ENCODE results near the gene KDM2A.
A peak's percentile ranks its signal among the peaks of the same experiment; 100 is the strongest.

The KDM2A gene

DNA sequence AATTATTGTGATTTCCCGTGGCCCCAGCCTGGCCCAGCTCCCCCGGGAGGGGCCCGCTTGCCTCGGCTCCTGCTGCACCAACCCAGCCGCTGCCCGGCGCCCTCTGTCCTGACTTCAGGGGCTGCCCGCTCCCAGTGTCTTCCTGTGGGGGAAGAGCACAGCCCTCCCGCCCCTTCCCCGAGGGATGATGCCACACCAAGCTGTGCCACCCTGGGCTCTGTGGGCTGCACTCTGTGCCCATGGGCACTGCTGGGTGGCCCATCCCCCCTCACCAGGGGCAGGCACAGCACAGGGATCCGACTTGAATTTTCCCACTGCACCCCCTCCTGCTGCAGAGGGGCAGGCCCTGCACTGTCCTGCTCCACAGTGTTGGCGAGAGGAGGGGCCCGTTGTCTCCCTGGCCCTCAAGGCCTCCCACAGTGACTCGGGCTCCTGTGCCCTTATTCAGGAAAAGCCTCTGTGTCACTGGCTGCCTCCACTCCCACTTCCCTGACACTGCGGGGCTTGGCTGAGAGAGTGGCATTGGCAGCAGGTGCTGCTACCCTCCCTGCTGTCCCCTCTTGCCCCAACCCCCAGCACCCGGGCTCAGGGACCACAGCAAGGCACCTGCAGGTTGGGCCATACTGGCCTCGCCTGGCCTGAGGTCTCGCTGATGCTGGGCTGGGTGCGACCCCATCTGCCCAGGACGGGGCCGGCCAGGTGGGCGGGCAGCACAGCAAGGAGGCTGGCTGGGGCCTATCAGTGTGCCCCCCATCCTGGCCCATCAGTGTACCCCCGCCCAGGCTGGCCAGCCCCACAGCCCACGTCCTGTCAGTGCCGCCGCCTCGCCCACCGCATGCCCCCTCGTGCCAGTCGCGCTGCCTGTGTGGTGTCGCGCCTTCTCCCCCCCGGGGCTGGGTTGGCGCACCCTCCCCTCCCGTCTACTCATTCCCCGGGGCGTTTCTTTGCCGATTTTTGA lies 166.8 kb downstream of the KDM2A start:
- DNase-seq (ENCODE audit: low read depth in 2 of 2) = no peak

- DNase-seq (ENCODE audit: low read depth in 2 of 2) = no peak
Observed at GRCh38 chr11:67286621-67287333, 167.7 kb downstream of the KDM2A start.

DNA sequence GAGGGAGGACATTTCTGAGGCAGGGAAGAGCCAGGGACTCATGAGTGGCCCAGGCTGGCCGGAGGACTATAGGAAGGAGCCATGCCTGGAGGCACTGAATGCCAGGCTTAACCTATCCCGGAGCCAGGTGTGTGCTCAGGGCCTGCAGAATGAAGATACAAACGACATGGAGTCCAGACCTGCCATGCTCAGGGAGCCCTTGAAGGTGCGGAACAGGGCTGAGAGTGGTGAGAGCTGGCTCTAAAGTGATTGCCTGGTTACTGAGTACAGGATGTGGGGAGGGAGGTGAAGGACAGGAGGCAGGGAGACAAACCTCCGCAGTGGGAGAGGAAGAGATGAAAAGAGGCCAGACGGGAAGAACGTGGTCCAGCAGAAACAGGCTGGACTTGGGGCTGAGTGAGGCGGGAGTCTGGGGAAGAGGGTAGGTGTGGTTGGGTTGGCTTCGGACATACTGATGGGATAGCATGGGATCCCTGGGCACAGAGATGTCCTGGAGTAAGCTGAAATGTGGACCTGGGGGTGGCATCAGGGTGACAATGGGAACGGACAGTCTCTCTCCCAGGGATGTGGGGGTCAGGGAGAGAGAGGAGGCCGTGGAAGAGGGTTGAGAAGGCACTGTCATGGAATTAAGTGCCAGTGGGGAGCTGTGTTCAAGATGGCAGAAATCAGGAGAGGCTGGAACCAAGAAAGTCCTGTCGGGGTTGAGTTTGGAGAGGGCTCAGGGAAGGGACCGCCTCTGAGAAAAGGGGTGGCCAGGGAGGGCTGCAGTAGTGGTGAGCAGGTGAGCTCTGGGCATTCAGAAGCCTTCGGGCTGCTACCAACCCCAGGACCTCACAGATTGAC lies 168.5 kb downstream of the KDM2A start:
- no peak for DNase-seq (ENCODE audit: low read depth in 2 of 2)

DNA sequence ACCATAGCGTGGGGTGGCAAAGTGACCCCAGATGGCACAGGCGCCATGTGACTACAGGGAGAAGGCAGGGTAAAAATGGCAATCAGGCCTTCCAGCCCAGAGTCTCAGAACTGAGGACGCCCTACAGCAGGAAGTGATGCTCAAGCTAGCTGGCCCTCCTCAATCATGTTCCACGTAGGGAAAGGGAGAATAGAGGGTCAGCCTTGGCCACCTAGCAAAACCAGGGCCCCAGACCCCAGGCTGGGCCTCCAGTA lies 169.1 kb downstream of the KDM2A start:
- DNase-seq (ENCODE audit: low read depth in 2 of 2) = no peak

DNA sequence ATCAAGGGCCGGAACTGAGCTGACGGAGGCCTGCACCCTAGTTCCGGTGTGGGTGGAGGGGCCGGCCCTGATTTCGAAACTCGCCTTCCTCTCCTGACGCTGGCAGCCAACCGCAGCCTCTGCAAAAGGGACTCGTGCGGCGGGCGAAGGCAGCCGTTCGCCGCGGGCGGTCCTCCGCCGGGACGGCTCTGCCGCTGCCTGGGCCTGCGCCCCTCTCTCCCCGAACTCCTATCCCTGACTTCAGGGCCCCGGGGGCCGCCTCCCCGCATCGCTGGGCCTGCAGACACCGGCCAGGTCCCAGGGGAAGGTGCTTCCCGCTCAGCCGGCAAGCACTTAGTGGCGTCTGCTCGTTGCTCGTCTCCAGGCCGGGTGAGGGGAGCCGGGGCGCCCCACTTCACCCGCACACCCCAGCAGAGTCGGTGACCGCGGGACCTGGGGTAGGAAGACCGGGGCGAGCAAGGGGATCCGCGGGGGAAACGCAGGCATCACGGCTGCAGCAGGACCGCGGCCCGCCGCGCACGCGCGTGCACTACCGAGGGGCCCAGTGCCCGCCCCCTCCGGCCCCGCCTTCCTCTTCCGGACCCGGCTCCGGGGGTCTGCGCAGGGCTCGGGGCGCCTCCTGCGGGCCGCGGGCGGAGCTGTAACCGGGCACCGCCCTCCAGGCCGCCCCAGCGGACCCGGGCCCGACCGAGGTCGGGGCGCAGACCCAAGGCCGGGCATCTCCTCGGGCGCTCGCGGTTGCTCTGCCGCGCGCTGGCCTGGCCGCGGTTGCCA lies 169.6 kb downstream of the KDM2A start:
- peak; percentile 74 to 81 for DNase-seq (ENCODE audit: low read depth in 2 of 2)

DNA sequence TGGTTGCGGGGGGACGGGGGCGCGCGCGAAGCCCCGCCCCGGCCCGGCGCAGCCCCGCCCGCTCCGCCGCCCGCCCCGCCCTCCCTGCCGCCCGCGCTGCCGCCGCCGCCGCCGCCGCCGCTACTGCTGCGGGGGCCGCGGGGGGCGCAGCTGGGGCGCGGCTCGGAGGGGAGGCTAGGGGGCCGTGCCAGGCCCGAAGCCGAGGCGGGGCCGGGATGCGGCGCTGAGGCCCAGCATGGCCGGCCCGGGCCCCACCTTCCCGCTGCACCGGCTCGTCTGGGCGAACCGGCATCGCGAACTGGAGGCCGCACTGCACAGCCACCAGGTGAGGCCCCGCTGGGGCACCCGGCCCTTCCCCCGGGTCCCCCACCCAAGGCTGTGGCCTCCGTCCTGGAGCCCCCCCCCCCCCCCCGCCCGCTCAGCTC lies 170.2 kb downstream of the KDM2A start, which contains the start of gene ANKRD13D:
Gene ANKRD13D (plus strand): TSS at position 78 of the 425 bp plus-strand sequence. CDS start 158 bp downstream, at position 236.
- DNase-seq (ENCODE audit: low read depth in 2 of 2) = no peak

- no peak for DNase-seq (ENCODE audit: low read depth in 2 of 2)
Observed at GRCh38 chr11:67289651-67290479, 170.8 kb downstream of the KDM2A start.

DNA sequence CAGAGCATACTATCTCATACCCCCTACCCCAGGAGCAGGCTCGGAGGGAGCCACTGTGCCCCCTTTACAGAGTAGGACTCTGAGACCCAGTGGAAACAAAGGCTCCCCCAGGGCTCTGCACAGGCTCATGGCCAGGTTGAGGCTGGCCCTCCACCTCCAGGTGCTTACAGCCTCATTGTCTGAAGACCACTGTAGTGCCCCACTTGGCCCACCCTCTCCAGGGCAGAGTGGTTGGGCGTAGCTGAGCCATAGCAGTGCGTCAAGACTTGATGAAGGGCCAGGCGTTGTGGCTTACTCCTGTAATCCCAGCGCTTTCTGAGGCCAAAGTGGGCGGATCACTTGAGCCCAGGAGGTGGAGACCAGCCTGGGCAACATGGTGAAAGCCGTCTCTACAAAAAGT lies 171.7 kb downstream of the KDM2A start:
- no peak for DNase-seq (ENCODE audit: low read depth in 2 of 2)

DNA sequence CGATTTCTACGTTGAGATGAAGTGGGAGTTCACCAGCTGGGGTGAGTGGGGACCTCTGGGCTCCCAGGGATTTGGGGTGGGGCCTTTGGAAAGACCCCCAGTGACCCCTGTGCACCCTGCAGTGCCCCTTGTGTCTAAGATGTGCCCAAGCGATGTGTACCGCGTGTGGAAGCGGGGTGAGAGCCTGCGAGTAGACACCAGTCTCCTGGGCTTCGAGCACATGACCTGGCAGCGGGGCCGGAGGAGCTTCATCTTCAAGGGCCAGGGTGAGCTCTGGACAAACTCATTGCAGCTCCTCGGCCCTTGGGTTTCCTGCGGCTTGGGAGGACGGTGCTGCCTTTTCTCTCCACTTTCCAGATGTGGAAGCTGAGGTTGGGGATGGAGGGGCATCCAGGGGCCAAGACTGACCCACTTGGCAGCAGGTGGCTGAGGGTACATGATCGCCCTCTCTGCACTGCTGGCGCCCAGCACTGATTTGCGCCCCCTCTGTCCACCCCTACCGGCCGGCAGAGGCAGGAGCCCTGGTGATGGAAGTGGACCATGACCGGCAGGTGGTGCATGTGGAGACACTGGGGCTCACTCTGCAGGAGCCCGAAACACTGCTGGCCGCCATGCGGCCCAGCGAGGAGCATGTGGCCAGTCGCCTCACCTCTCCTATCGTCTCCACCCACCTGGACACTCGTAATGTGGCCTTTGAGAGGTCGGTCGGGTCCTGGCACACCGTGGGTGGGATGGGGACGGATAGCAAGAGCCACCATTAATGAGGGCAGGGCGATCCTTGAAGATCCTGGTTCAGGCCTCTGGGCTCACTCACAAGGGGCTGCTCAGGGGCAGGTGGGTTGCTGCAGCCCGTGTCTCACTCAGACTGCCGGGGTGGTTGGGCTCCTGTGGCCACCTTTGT lies 172.7 kb downstream of the KDM2A start:
- DNase-seq (ENCODE audit: low read depth in 2 of 2) = no peak

DNA sequence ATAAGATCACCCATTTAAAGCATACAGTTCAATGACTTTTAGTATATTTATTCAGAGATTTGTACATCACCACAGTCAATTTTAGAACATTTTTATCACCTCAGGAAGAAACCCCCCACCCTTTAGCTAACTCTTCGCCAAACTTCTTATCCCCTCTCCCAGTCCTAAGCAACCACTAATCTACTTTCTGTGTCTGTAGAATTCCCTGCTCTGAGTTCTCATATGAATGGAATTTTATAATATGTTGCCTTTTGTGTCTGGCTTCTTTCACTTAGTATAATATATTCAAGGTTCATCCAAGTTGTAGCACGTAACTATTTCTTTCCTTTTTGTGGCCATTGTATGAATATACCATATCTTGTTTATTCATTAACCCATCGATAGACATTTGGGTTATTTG lies 173.6 kb downstream of the KDM2A start:
- DNase-seq (ENCODE audit: low read depth in 2 of 2) = no peak

- no peak for DNase-seq (ENCODE audit: low read depth in 2 of 2)
Observed at GRCh38 chr11:67293090-67293489, 174.0 kb downstream of the KDM2A start.

DNA sequence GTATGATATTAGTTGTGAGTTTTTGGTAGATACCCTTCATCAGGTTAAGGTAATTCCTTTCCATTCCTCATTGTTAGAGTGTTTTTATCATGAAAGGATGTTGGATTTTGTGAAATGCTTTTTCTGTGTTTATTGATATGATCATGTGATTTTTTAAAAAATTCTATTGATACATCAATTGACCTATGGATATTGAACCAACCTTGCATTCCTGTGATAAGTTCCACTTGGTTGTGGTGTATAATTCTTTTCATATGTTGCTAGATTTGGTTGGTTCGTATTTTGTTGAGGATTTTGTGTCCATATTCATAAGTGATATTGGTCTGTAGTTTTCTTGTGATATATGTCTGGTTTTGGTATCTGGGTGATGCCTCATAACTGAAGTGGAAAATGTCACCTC lies 176.8 kb downstream of the KDM2A start:
- no peak for DNase-seq (ENCODE audit: low read depth in 2 of 2)

GRCh38 chr11:67298786-67299185 lies 179.7 kb downstream of the KDM2A start:
- no peak for DNase-seq (ENCODE audit: low read depth in 2 of 2)

GRCh38 chr11:67299471-67300191 lies 180.6 kb downstream of the KDM2A start:
- DNase-seq (ENCODE audit: low read depth in 2 of 2) = no peak

- no peak for DNase-seq (ENCODE audit: low read depth in 2 of 2)
Observed at GRCh38 chr11:67300256-67300755, 181.2 kb downstream of the KDM2A start.

- no peak for DNase-seq (ENCODE audit: low read depth in 2 of 2)
Observed at GRCh38 chr11:67300756-67301312, 181.8 kb downstream of the KDM2A start.

- no peak for DNase-seq (ENCODE audit: low read depth in 2 of 2)
Observed at GRCh38 chr11:67301313-67301921, 182.4 kb downstream of the KDM2A start.
